Activated CD4-positive, CD25-positive, alpha-beta regulatory T cell treated with anti-CD3 and anti-CD28 coated beads, Interleukin-2, amount 50 U/mL, for 16 hours (primary cell): ENCODE results near the gene TYW5.

ENCODE experiments used
- DNase-seq: peaks from one replicate; pipeline ENCODE4 v3.0.0-alpha.2; 2020; ENCODE audit warnings: low read depth, low spot score

The TYW5 gene

DNA sequence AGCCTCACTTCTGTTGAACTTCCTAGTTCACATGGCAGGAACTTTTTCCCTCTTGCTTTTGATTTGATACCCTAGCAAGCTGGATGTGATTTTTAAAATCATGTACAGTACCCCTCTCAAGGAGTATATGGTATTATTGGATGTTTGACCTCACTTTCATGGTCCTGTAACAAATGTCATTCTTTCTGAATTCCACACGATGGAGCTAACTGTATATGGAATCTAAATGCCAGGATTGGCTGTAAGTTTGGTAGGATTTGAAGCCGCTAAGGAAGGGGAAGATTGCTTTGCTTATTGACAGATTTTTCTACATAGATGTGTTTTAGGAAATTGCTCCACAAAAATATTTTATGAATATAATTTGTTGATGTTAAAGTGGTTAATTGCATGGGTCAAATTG, 18.4 kb upstream of the TYW5 start:
- no peak for DNase-seq

DNA sequence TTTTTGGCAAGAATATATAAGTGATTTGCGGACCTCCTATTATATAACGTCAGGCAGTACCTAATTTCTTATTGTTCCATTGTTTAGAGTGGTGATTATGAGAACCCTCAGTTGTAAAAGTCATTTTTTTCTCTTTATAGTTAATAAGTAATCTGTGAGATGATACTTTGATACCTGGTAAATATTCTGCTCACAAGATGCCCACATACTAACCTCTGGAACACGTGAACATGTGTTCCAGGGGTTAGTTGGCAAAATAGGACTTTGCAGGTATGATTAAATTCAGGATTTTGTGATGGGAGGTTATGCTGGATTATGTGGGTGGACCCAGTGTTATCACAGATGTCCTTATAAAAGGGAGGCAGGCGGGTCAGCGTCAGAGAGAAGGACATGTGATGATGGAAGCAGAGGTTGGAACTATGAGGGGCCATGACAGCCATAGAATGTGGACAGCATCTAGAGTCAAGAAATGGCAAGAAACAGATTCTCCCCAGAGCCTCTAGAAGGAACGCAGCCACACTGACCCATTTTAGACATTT, 16.9 kb upstream of the TYW5 start:
- no peak for DNase-seq

DNA sequence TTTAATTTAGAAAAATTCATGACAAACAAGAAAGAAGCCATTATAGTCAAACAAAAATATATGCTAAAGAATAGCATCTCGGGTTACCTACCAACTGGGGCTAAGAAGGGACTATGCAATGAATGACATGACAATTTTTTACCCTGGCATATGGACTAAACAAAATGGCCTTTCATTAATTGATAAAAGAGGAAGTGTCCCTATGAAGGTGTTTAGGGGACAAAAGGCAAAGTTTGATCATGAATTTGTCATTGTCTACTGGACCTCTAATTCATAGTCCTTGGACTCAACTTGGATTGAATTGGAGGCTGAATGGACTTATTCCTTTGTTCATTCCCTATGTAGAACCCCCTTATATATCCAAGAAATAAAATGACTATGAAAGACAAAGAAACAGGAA, 12.8 kb upstream of the TYW5 start:
- no peak for DNase-seq

DNA sequence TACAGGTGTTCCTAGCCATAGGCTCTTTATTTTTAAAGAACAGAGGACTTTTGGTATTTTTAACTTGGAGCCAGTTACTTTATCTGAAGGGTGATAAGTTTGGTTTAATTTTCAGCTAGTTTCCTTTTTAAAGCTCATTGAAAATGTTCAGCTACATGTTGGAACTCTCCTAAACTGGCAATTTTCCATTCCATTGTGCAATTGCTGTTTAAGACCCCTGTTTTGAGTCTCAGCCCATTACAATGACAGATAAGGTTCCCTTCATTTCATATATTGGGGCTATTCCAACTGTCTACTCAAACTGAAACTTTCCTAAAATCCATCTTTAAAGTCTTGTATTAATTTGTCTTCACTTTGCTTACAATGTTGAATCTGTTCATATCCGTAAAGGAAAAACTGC, 11.7 kb upstream of the TYW5 start:
- DNase-seq = no peak

DNA sequence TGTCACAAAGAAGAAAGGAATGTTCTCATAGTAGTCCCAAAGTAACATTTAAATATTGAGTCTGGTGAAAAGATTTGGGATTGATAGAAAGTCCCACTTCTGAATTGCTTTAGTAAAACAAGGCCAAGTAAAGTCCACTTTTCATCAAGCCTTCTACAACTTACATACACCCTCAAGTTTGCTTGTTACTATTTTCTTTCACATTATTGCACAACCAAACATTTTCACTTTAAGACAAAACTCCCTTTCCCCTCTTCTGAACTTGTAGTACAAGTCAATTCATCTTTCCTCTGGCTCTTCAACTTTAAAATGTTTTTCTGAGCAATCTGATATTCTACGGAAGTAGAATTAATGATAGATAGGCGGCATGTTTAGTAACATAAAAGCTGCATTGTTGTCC, 11.1 kb upstream of the TYW5 start:
- DNase-seq = no peak

DNA sequence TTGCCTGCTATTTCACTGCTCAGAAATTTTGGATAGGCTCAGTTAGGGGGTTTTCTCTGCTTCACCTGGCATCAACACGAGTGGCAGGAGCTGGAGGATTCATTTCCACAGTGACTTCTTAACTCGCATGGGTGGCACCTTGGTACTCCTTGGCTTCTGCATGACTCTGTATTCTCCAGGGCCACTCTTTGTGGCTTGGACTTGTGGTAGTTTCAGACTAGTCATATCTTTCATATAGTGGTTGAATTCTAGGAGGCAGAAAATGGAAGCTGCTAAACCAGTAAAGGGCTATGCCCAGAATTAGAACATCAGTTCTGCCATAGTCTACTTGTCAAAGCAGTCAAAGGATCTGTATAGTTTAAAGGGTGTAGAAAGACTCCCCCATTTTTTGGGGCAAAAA, 6.9 kb upstream of the TYW5 start:
- no peak for DNase-seq

DNA sequence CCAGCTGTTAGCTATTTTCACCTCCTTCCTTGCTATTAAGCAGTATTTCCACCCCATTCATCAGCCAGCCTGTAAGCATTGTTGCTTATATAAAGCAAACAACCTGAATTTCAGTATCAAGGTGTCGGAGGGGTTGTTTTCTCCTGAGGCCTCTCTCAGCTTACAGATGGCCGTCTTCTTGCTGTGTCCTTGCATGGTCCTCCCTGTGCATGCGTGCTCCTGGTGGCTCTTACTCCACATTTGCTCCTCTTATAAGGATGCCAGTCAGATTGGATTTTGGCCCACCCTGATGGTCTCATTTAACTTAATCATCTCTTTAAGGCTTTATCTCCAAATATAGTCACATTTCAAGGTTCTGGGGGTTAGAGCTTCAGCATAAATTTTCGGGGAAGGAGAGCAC, 2.7 kb upstream of the TYW5 start:
- no peak for DNase-seq

DNA sequence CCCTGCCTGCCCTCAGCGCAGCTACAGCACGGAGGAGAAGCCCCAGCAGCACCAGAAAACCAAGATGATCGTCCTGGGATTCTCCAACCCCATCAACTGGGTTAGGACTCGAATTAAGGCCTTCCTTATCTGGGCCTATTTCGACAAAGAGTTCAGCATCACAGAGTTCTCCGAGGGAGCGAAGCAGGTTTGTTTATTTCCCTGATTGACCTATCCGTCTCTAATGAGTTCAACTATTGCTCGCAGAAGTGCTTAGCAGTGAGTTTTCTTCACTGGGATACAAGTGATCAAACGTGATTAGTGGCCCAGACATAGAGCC, 730 bp upstream of the TYW5 start:
- DNase-seq = no peak

DNA sequence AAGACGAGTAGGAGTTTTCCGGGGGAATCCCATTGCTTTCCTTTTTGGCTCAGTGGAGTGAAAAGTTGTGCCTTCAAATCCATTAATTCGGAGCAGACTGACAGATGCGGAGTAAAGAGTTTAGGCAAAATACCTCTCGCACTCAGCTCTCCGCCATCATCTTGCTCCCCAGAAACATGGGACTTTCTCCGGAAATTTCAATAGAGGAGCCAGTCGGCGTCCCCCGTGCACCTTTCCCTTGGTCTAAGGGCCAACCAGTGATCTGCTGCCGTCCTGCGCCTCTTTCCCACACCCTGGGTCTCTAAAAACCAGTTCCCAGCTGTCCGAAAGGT, 318 bp downstream of the TYW5 start:
- DNase-seq = no peak

DNA sequence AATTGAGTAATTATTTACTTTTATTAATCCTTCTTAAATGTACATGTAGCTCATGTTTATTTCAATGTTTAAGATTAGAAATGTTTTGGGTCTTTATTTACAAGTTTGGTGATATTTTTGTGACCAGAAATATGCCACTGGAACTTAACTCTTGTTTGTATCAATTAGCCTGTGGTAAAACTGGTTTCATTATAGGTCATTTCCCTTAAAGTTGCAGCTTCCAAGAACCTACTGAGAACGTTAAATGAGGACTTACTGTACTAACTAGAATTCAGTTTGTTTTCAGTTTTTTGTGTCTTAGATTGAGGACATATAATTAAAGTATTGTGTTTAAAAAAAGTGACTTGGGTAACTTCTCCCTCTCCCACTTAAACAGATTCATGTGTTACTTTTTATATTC, 4.3 kb downstream of the TYW5 start:
- no peak for DNase-seq

DNA sequence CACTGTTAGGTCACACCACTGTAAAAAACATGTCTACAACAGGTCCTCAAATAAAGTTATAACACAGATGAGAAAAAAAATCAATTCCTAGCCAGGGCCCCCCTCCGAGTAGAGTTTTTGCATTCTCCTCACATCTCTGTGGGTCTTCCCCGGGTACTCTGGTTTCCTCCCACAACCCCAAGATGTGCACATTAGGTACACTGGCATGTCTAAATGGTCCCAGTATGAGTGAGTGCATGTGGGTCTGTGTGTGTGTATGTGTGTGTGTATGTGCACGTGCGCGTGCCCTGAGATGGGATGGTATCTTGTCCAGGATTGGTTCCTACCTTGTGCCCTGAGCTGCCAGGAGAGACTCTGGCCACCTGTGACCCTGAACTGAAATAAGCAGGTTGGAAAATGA, 4.9 kb downstream of the TYW5 start:
- no peak for DNase-seq

DNA sequence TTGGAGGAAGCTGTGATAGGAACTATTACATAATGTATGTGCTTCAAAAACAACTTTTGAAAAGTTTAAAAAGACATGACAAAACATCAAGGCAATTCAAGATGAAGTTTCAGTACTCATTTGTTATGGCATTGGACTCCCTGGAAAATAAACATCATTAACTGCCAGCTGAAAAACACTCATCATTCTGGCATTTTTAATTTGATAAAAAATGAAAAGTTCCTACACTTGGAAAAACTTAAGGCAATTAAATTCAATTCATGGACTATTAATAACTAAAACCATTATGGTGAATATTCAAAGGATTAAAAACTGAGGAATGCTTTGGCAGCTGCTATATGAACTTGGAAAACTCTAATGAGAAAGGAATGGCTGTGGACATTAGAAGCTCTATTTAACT, 8.5 kb downstream of the TYW5 start:
- DNase-seq = no peak

DNA sequence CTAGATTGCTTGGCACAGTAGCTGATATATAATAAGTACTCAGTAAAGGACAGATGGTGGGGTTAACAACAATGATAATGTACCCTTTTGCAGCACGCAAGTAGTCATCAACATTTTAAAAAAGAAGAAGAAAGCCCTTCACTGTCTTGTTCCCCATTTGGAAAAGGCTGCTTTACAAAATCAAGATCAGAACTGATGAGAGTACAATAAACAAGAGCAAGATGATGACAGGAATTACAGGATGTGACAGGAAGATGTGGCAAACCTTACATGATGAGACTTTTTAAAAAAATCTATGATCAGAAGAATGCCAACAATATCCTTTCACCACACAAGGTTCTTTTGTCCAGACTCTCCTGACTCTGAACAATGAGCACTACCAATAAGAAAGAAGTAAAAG, 9.1 kb downstream of the TYW5 start:
- DNase-seq = no peak

DNA sequence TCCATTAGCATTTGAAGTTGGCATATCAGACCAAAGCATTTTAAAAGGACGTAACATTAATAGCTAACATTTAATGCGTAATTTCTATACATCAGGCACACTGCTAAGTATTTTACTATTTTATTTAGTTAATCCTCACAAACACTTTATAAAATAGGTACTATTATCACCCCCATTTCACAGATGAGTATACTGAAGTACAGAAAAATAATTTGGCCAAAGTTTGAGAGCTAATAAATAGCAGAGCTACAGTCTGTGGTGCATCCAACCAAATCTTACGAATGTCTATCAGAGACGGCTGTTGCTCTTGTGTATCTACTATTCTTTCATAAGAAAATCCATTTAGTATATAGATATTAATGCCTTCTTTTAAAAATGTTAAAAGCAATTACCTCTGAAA, 11.9 kb downstream of the TYW5 start:
- no peak for DNase-seq

DNA sequence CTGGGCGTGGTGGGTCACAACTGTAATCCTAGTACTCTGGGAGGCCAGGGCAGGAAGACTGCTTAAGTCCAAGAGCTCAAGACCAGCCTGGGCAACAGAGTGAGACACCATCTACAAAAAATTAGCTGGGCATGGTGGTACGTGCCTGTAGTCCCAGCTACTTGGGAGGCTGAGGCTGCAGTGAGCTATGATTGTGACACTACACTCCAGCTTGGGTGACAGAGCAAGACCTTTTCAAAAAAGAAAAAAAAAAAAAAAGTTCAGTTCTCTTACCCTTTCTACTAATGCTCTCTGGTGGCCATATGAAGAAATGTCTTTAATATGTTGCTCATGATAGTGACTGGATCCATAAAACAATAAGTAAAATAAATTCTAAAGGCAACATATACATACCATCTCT, 14.9 kb downstream of the TYW5 start:
- DNase-seq = no peak

DNA sequence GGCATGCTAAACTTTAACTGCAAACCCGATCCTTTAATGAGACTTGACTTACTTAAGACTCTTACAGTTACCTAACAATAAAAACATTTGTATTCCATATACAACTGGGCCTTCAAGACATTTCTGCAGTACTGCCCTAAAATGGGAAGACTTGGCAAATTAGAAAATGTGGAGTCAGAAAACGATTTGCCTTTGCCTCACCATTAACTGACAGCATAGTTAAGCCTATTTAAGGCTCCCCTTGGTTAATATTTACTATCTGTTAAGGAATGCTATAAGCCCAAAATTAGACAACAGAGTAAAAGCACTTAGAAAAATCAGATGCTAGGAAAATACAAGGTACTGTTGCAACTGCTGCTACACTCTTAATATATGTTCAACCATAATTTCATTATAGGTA, 18.7 kb downstream of the TYW5 start:
- no peak for DNase-seq

DNA sequence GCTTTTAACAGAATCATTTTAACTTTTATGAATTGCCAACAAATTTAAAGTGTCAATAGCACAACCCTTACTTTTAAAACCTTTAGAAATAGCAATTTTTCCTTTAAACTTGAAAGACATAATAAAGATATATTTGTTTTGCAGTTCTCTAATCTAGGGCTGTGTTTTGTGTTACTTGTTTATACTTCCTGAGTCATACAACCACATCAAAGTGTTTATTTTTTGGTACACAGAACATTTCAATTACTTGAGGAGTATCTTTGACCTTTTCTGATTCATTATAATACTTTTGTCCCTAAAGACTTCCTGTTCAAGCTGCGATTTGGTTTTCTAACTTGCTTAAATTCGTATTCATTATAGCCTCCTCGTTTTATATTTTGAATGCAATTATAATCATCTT, 21.8 kb downstream of the TYW5 start:
- no peak for DNase-seq

DNA sequence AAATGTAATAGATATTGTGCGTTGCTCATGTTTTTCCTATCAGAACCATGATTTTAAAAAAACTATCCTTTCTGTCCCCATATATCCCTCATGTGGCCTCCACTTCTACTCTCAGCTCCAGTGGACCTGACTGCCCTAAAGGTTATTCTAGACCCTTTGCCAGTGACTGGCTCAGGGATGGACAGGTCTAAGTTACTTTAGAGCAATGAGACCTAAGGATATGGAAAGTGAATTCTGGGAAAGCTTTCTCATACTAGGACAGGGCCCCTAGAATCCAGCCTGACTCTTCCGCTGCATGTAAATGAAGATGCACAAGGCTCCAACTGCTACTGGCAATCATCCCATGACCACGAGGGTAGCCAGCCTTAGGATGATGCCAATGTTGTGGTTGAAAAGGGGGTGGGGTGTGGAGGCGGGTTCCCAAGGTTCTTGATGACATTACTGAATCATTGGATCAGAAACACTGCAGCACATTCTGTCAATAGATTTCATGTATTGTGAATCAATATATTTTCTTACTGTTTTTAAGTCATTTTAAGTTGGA, 22.9 kb downstream of the TYW5 start:
- DNase-seq = no peak

DNA sequence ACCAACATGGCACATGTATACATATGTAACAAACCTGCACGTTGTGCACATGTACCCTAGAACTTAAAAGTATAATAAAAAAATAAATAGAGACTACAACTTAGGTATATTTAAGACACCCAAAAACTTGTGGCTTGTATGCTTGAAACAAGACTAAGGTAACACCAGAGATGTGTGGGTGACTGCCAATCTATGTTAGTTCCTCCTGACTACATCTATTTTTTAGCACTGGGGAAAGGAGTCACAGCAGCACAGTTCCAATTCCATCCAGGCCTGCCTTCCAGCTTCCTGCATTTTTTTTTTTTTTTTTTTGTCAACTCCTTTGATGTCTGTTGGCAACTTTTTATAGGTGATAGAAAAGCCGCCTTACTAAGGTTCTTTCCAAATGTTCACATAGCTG, 26.0 kb downstream of the TYW5 start:
- no peak for DNase-seq

DNA sequence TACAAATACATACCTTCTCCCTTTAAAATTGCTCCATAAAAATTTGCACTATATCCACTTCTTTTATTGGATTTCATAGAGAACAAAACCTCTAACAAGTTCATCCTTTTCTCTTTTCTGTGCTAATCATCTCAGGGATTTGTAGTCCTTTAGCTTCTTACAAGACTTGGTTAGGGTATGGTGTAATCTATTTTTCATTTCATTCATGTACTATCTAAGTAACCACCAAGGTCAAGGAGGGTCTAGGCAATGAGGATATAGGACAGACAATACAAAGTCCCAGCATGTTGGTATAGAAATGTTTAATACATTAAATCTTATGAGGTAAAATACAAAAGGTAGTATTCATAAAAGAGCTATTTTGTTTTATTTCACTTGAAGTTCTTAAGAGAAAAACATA, 26.7 kb downstream of the TYW5 start:
- DNase-seq = no peak

DNA sequence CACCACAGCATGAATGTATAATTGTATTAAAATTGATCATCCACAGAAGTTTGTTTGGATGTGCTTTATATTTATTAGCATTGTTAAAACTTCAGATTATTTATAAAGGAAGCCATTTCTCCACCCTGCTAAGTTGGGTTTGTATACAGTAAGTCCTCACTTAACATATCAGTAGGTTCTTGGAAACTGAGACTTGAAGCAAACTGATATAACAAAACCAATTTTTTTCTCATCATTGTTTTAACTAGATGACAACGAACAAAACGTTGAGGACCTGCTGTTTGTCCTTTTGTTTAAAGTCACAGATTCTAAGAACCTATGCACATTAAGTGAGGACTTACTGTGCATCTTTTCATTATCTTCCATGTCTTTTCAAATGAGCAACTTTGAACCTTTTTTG, 27.1 kb downstream of the TYW5 start:
- no peak for DNase-seq

DNA sequence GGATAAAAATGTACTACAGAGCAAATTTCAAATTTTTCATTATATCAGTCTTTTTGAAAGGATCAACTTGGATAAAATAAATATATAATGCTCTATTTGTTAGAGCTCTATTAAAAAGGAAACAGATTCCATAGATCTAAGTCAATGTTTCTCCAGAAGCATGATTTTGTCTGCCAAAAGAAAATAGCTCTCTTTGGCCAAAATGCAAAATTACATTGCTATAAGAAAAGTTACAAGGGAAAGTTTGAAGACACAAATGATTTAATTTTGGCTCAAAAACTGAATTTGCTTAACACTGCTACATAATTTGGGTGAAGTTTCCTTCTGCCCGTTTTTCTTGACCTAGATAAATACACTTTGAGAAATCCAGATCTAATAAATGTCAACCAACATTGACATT, 28.5 kb downstream of the TYW5 start:
- DNase-seq = no peak

DNA sequence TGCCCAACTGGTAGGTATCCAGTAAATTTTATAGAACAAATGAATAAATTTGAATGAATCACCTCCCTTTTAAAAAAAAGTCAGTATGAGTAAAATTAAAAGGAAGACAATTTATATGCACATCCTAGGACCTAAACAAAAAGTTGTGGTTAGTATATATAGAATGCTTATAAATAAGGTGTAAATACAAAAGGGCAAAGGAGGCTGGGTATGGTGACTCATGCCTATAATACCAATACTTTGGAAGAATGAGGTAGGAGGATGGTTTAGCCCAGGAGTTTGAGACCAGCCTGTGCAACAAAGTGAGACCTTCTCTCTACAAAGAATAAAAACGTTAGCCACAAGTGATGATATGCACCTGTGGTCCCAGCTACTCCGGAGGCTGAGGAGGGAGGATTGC, 31.4 kb downstream of the TYW5 start:
- DNase-seq = no peak

DNA sequence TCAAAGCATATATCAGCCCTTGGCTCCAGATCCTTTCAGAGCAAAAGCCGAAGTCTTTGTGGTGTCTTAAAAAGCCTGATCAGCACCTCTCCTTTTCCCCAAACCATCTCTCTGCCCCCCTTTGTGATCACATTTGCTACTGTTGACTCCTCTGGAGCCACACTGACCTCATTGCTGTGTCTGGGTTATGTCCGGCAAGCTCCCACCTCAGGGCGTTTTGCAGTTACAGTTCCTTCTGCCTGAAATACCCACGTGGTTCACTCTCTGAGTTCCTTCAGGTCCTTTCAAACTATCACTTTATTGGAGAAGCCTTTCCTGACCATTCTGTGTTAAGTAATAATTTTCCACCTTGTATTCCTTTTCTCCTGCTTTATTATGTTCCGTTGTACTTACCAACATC, 32.4 kb downstream of the TYW5 start:
- no peak for DNase-seq

DNA sequence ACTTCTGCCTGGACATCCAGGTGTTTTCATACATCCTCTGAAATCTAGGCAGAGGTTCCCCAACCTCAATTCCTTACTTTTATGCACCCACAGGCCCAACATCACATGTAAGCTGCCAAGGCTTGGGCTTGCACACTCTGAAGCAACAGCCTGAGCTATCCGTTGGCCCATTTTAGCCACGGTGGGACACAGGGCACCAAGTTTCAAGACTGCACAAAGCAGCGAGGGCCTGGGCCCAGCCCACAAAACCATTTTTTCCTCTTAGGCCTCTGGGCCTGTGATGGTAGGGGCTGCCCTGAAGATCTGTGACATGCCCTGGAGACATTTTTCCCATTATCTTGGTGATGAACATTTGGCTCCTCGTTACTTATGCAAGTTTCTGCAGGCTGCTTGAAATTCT, 38.3 kb downstream of the TYW5 start:
- DNase-seq = no peak
